HL-60 (cell line): Measurements from ENCODE around the gene ABI2.
"Not testable (repeated sequence)": the region's sequence is repeated elsewhere in the genome, so short reads cannot be mapped to it uniquely, and the experiment has no call there.

Source experiments
- CTCF ChIP-seq: IDR thresholded peaks from one replicate; pipeline ENCODE4 v1.5.1; 2011; ENCODE audit warnings: low read length, control low read depth, inconsistent platforms; ENCODE audit not compliant: insufficient read depth
- POLR2AphosphoS5 ChIP-seq: IDR thresholded peaks from 2 replicates; pipeline ENCODE4 v1.6.1; 2012; ENCODE audit warnings: low read depth
- SPI1 ChIP-seq: IDR thresholded peaks from 2 replicates; pipeline ENCODE4 v1.6.1; 2012; ENCODE audit warnings: low read depth, mild to moderate bottlenecking, borderline replicate concordance
- TF ChIP-seq, protein P1 (sequence below): IDR thresholded peaks from 2 replicates; pipeline ENCODE4 v1.6.1; 2012; ENCODE audit warnings: low read depth; ENCODE audit not compliant: insufficient replicate concordance

GRCh38 chr2:203429643-203430042 lies 101.4 kb downstream of the ABI2 start:
- not testable (repeated sequence) for TF ChIP-seq POLR2AphosphoS5, CTCF, SPI1
- TF ChIP-seq, protein P1, sequence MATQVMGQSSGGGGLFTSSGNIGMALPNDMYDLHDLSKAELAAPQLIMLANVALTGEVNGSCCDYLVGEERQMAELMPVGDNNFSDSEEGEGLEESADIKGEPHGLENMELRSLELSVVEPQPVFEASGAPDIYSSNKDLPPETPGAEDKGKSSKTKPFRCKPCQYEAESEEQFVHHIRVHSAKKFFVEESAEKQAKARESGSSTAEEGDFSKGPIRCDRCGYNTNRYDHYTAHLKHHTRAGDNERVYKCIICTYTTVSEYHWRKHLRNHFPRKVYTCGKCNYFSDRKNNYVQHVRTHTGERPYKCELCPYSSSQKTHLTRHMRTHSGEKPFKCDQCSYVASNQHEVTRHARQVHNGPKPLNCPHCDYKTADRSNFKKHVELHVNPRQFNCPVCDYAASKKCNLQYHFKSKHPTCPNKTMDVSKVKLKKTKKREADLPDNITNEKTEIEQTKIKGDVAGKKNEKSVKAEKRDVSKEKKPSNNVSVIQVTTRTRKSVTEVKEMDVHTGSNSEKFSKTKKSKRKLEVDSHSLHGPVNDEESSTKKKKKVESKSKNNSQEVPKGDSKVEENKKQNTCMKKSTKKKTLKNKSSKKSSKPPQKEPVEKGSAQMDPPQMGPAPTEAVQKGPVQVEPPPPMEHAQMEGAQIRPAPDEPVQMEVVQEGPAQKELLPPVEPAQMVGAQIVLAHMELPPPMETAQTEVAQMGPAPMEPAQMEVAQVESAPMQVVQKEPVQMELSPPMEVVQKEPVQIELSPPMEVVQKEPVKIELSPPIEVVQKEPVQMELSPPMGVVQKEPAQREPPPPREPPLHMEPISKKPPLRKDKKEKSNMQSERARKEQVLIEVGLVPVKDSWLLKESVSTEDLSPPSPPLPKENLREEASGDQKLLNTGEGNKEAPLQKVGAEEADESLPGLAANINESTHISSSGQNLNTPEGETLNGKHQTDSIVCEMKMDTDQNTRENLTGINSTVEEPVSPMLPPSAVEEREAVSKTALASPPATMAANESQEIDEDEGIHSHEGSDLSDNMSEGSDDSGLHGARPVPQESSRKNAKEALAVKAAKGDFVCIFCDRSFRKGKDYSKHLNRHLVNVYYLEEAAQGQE = not testable (repeated sequence)
